GM18951 (cell line): ENCODE results near the gene SYNDIG1.

ENCODE experiments used
- POLR2A ChIP-seq: IDR thresholded peaks from 4 replicates; pipeline ENCODE4 v1.6.1; 2011; ENCODE audit warnings: mild to moderate bottlenecking; ENCODE audit not compliant: insufficient read length, insufficient read depth; ENCODE audit errors: extremely low read depth
- in situ Hi-C: fragments of 300-500 bp; cut with MboI; formaldehyde crosslinking; loops from one replicate; pipeline ENCODE4 v1.12.0; 2022; ENCODE audit warnings: low sequenced_read_pairs, mixed read lengths, inconsistent platforms; ENCODE audit not compliant: unreplicated experiment

Gene SYNDIG1

GRCh38 chr20:24662322-24662721 is 192.9 kb downstream of the SYNDIG1 start:
- TF ChIP-seq POLR2A = no peak
- in situ Hi-C loops = no loop called here

- in situ Hi-C loops = no loop called here
- no peak for TF ChIP-seq POLR2A
These were observed 193.4 kb downstream of the SYNDIG1 start for GRCh38 chr20:24662752-24663365.

GRCh38 chr20:24663496-24663895 is 194.1 kb downstream of the SYNDIG1 start:
- in situ Hi-C loops = no loop called here
- no peak for TF ChIP-seq POLR2A

GRCh38 chr20:24664266-24664986 is 195.0 kb downstream of the SYNDIG1 start:
- in situ Hi-C loops = no loop called here
- no peak for TF ChIP-seq POLR2A

GRCh38 chr20:24665196-24665595 is 195.8 kb downstream of the SYNDIG1 start:
- TF ChIP-seq POLR2A = no peak
- in situ Hi-C loops = no loop called here

- no peak for TF ChIP-seq POLR2A
- in situ Hi-C loops = no loop called here
These were observed 196.3 kb downstream of the SYNDIG1 start for GRCh38 chr20:24665741-24666191.

- no peak for TF ChIP-seq POLR2A
- in situ Hi-C loops = no loop called here
These were observed 198.4 kb downstream of the SYNDIG1 start for GRCh38 chr20:24667689-24668383.

- in situ Hi-C loops = no loop called here
- TF ChIP-seq POLR2A = no peak
These were observed 198.9 kb downstream of the SYNDIG1 start for GRCh38 chr20:24668384-24668702.

GRCh38 chr20:24668791-24669190 is 199.4 kb downstream of the SYNDIG1 start:
- in situ Hi-C loops = no loop called here
- no peak for TF ChIP-seq POLR2A

GRCh38 chr20:24669701-24670100 is 200.3 kb downstream of the SYNDIG1 start:
- no peak for TF ChIP-seq POLR2A
- in situ Hi-C loops = no loop called here

GRCh38 chr20:24670341-24670872 is 201.0 kb downstream of the SYNDIG1 start:
- TF ChIP-seq POLR2A = no peak
- in situ Hi-C loops = no loop called here

- no peak for TF ChIP-seq POLR2A
- in situ Hi-C loops = no loop called here
These were observed 201.6 kb downstream of the SYNDIG1 start for GRCh38 chr20:24670981-24671380.

GRCh38 chr20:24672181-24672880 is 202.9 kb downstream of the SYNDIG1 start:
- TF ChIP-seq POLR2A = no peak
- in situ Hi-C loops = no loop called here

- in situ Hi-C loops = no loop called here
- no peak for TF ChIP-seq POLR2A
These were observed 203.7 kb downstream of the SYNDIG1 start for GRCh38 chr20:24672886-24673677.
